ENCODE data around the gene KLK8.
"Not testable (repeated sequence)": the region's sequence is repeated elsewhere in the genome, so short reads cannot be mapped to it uniquely, and the experiment has no call there.

KLK8 gene

DNA sequence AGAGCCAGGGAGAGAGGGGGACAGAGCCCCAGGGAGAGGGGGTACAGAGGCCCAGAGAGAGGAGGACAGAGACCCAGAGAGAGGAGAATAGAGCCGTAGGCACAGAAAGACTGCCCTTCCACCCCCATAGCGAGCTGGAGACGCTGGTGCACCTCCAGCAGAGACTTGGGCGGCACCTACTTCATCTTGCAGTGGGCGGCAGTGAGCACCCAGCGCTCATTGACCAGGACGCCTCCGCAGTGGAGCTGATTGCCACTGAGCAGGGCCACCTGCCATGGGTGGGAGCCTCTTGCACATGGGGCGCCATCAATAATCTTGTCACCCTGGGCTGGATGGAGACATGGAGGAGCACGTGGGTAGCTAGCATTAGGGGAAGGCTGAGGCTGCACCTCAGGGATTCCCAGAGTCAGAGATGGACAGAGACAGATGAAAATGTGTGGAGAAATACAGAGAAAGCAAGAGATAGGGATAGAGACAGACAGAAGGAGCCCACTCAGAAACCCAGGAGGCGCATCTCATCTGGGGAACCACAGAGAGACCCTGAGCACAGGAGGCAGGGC, 19.7 kb downstream of the KLK8 start:
- no peak for DNase-seq

DNA sequence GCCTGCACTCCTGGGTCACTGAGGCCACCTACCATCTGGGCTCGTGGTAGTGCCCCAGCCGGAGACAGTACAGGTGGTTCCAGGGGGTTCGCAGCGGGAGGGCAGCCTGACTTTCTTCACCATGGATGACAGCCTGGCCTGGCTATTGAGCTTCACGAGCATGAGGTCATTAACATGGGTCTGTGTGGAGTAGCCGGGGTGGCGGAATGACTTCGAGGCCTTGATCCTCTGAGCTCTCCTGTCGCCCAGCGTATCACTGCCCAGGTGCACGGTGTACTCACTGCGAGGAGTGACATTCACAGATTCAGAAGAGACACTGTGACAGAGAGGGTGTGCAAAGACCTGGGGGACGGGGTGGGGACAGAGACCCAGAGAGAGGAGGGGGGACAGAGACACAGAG, 21.2 kb downstream of the KLK8 start:
- no peak for DNase-seq

DNA sequence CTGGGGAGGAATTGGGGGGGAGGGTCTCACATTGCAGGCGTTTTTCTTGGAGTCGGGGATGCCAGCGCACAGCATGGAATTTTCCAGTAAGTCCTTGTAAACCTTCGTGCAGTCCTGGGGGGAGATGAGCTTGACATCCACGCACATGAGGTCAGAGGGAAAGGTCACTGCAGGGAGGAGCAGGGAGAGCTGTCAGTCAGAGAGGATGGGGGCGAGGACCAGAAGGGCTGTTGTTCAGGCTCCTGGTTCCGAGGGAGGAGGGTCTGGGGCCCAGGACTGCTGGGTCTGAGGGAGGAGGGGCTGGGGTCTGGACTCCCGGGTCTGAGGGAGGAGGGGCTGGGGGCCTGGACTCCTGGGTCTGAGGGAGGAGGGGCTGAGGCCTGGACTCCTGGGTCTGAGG, 21.6 kb downstream of the KLK8 start:
- DNase-seq, result no peak

DNA sequence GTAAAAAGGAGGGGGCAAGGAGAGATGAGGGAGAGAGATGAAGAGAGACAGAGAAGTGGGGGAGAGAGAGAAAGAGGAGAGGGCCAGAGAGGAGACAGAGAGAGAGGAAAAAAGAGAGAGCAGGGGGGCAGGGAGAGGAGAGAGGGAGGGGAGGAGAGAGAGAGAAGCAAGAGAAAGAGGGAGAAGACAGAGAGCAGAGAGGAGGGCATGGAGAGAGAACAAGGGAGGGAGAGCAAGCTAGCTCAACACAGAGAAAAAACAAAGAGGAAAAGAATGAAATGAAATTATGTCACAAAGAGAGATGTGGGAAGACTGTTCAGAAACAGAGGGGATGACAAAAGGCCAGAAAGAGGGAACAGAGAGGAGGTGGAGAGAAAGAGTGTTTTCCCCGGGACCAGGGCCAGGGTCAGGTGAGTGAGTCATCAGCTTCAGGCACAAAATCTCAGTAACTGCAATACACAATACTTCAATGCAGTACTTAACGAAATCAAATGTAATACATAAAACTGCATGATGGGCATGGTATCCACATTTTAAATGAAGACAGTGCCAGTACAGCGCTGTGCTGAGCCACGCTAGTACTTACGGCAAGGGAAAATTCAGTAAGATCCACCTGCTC, 22.5 kb downstream of the KLK8 start:
- DNase-seq, result no peak

DNA sequence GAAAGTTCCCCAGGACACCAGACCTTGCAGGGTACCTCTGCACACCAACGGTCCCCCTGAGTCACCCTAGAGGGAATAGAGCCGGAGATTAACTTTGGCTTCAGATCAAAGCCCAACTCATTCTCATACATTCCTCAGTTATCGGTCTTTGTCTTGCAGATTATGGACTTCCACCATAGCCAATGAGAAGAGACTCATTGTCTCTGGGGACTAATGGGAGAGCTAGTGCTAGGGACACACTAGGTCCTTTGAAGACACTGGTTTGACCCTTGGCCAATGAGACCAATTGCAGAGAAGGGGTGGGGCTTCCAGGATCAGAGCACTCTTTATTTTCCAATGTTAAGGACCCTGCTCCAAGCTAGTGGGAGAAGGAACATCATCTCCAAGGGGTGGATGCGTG, 23.8 kb downstream of the KLK8 start:
- DNase-seq, result no peak

DNA sequence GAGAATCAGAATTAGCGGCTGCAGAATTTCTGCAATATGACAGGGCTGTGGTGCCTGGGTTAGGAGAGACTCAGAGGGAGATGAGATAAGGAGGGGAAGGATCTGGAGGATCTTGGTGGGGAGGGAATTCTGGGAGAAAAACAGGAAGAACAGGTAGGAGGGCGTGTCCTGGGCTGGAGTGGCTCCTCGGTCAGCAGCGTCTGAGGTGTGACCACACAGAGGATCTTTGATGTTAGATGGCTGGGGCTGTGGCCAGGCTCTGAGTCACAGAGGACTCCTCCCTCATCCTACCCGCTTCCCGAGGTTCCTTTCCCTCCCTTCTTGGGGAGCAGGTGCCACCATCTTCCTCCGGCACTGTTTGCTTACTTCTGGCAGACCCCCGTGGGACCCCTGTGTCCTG, 25.6 kb downstream of the KLK8 start:
- no peak for DNase-seq

DNA sequence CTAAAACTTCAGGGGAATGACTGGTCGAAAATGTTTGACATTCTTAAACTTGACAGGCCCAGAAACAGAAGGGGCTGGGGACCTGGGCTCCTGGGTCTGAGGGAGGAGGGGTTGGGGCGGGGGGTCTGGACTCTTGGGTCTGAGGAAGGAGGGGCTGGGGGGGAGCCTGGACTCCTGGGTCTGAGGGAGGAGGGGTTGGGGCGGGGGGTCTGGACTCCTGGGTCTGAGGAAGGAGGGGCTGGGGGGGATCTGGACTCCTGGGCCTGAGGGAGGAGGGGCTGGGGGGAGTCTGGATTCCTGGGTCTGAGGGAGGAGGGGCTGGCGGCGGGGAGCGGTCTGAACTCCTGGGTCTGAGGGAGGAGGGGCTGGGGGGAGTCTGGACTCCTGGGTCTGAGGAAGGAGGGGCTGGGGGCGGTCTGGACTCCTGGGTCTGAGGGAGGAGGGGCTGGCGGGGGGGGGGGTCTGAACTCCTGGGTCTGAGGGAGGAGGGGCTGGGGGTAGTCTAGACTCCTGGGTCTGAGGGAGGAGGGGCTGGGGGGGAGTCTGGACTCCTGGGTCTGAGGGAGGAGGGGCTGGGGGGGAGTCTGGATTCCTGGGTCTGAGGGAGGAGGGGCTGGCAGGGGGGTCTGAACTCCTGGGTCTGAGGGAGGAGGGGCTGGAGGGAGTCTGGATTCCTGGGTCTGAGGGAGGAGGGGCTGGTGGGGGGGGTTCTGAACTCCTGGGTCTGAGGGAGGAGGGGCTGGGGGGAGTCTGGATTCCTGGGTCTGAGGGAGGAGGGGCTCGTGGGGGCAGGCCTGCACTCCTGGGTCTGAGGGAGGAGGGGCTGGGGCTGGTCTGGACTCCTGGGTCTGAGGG, 26.5 kb downstream of the KLK8 start:
- DNase-seq, result no peak

DNA sequence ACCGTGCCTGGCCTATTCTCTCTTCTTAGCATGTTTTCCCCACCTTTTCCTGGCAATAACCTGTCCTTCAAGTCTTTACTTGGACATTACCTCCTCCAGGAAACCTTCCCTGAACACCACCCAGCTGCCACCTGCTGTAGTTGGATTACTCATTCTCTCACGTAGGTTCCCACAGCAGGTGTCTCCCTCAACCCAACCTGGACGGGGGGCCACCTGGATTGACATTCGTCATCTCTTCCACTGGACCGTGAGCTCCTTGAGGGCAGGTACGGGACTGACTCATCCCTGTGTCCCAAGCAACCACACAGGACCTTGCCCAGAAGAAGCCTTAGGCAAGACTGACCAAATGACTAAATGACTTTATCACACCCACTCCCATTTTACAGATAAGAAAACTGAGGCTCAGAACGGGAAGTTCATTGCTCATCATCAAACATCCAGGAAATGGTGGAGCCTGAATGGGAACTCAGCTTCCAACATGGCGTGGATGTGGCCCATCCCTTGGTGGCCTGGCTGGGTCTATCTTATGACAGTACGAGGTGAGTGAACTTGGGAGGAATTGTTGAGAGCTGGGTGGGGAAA, 28.5 kb downstream of the KLK8 start:
- no peak for DNase-seq

DNA sequence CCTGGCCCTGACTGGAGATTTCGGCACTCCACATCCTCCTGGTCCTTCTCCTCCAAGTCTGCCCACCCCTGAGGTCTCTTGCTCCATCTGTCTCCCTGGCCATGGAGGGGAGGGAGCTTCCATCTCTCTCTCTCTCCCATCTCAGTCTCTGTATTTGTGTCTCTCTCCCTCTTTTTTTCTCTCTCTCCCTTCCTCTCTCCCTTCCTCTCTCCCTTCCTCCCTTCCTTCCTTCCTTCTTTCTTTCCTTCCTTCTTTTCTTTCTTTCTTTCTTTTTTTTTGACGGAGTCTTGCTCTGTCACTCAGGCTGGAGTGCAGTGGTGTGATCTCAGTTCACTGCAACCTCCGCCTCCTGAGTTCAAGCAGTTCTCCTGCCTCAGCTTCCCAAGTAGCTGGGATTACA, 31.6 kb downstream of the KLK8 start:
- DNase-seq, result not testable (repeated sequence)

DNA sequence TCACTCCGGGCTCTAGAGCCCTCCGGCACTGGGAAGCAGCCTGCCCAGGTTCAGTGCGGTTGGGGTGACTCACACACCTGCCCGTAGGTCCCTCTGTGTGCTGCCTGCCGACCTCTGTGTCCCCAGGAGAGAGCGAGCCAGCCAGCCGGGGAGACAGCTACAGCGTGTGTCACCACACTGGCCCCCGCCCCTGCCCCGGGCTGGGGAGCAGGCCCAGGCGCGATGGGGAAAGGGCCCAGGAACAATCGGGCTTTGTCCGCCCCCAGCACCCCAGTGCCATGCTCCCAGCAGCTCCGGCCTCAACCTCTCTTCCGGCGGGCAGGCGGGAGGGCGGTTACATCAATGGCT, 32.0 kb downstream of the KLK8 start, which contains the start of gene KLK6:
Gene KLK6 (minus strand): TSS at position 179 of the 348 bp plus-strand sequence. CDS start 1,487 bp downstream, outside the sequence.
- DNase-seq, result no peak

DNA sequence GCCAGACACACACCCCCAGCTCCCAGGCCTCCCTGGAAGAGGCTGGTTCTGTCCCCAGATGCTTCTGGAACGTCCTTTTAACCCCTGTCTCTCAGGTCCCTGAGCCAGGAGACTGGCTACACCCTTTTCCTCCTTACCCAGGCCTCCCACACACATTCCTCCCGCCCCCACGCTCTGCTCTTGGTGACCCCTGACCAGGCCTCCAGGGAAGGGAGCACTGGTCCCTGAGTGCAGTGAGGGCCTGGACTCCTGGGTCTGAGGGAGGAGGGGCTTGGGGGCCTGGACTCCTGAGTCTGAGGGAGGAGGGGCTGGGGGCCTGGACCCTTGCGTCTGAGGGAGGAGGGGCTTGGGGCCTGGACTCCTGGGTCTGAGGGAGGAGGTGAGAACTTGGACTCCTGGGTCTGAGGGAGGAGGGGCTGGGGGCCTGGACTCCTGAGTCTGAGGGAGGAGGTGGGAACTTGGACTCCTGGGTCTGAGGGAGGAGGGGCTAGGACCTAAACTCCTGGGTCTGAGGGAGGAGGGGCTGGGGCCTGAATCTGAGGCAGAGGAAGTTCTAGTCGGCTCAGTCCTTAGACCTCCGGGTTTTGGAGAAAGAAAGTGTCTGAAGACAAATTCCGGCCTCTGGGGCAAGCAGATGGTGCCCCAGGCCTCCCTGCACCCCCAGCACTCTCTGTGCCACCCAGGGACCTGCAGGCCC, 32.5 kb downstream of the KLK8 start:
- DNase-seq, result no peak

DNA sequence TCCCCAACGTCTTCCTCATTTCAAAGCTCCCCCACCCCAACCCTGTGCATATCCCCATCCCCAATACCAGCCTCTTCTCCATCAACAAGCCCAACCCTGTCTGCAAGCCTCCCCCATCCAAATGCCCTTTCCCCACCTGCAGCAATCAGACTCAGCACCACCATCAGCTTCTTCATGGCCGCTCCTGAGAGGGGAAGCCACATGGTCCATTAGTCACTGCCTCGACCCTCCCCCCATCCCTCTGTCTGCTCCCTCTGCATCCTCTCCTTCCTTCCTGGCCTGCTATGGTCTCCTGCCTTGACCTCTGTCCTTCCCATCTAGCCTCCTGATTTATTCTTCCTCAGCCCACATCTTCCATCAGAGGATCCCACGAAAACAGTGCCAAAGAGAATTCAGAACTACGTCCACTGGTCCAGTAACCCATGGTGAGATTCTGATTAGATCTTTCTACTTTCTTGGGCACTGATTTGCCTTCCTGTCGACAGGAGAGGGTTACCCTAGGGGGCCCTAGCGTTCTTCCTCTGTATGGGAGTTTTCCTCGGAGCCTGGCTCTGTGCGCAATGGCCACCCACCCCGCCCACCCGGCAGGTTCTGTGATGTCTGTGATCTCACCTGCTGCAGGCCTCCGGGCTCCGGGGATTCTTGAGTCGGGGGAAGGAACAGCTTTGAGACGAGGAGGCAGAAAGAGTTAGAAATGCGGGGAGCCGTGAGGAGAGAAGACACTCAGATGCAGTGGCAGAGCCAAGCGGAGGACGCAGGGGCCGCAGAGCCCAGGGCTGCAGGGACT, 33.3 kb downstream of the KLK8 start:
- DNase-seq, result no peak

DNA sequence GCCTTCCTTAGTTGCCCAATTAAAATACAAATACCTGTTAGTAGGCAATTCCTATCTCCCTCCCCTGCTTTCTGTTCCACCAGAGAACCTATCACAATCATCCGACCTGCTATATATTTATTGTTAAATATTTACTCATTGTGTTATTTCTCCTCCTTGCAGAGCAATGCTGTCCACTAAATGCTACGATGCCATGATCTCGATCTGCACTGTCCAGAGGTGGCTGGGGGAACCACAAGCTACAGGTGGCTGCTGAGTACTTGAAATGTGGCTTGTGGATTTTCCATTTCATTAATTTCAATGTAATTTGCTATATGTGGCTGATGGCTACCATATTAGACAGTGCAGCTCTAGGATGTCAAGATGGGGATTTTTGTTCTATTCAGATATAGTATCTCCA, 37.1 kb downstream of the KLK8 start:
- no peak for DNase-seq

DNA sequence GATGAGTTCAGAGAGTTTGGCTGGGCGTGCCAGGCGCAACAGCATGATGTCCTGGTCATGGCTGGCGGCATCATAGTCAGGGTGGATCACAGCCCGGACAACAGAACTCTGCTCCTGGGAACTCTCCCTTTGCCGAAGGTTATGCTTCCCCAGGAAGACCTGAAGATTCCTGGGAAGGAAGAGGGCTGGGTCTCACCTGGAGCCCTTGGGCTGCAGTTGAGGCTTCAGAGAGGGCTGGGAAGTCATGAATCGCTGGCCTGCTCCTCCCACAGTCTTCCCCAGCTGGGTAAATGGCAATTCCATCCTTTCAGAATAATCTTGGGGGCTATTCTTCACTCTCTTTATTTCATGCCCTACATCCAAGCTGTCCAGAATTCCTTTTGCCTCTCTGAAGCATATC, 38.0 kb downstream of the KLK8 start:
- DNase-seq, result no peak

DNA sequence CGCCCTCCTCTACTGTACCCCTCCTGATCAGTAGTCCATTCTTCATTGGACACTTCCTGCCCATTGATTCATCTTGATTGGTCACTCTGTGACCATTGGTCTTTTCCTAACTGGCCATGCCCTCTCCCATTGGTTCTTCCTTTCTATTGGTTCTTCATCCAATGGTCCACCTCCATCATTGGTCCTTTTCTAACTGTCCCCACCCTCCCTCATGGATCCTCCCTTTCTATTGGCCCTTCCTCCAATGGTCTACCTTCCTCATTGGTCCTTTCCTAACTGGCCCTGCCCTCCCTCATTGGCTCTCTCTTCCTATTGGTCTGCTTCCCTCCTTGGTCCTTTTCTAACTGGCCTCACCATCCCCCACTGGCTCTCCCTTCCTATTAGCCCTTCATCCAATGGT, 39.2 kb downstream of the KLK8 start:
- DNase-seq, result no peak

DNA sequence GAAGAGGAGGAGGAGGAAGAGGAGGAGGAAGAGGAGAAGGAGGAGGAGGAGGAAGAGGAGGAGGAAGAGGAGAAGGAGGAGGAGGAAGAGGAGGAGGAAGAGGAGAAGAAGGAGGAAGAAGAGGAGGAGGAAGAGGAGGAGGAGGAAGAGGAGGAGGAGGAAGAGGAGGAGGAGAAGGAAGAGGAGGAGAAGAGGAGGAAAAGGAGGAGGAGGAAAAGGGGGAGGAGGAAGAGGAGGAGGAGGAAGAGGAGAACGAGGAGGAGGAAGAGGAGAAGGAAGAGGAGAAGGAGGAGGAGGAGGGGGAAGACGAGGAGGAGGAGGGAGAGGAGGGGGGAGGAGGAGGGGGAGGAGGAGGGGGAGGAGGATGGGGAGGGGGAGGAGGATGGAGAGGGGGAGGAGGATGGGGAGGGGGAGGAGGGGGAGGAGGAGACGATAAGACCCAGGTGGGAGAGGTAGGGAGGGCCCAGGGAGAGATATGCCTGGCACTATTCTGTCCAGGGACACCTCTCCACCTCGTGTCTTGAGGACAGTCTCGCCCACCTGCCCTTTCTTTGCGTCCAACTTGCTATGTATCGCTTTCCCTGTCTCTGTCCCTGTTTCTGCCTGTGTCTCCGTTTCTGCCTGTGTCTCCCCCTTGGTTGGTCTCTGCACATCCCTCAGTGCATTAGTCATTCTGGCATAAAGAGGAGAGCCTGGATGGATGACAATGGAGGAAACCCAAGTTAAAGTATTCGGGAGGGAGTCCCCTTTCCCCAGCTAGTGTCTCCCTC, 41.5 kb downstream of the KLK8 start:
- DNase-seq, result no peak

DNA sequence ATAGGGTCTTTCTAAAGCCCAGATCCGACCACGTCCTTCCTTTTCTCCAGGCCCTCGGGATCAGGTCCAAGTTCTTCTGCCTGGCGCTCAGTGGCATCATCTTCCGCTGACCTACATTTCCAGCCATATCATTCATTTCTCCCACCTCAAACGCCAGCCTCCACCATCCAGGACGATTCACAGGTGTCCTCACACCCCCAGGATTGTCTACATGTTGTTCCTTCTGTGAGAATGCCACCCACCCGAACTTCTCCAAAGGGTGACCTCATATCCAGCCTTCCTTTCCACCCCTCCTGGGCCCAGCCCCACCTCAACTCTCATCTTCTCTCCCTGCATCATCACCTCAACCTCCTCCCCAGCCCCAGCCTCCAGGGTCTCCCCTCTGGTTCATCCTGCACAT, 43.8 kb downstream of the KLK8 start:
- DNase-seq, result no peak

DNA sequence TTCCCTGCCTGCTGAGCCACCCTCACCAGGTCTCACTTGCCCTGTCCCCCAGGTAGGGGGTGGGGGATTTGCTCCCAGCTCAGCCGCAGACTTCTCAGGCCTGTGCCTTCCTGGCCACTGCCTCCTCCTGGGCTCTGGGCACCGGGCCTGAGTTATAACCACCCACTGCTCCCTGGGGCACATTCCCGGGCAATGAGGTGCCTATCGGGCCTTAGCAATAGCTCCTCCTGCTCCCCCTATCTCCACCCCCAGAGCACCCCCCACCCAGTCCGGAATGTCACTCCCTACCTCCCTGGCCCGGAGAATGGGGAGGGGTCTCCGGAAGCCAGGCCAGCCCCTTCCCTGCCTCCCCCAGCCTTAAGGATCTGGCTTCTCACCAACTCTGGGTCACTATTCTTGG, 48.5 kb downstream of the KLK8 start, which contains the start of gene KLK5:
Gene KLK5 (minus strand): TSS at position 129 of the 400 bp plus-strand sequence. CDS start 381 bp downstream, outside the sequence.
- no peak for DNase-seq

DNA sequence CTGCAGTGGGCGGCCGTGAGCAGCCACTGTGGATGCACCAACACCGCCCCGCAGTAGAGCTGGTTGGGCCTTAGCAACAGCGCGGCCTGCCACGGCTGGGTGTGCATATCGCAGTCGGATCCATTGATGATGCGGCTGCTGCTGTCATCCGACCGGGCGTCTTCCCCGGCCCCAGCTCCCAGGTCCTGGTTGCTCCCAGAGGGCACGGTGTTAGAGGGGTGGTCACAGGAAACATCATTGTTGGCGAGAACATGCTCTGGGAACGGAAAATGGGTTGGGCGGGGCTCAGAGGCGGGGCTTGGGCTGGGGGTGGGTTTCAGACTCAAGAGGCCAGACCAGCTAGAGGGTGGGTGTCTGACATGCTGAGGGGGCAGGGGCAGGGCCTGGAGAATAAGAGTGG, 51.5 kb downstream of the KLK8 start:
- DNase-seq, result no peak

DNA sequence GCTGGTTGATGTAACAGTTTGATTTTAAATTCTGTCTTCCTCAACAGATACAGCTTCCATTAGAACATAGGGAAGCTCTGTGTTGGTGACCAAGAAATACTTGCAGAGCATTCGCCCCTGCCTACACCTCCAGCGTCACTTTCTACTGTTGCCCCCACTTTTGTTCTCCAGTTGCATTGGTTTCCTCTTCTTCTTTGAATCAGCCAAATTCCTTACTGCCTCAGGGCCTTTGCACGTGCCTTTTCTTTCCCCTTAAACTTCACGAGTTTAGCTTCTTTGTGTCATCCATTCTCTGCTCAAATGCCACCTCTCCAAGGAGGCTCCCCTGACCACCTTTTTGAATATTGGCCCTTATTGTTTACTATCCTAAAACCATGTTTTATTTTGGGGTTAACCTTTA, 54.3 kb downstream of the KLK8 start:
- DNase-seq, result no peak

Measured in CD4-positive, alpha-beta T cell treated with Interleukin-4 for 4 hours (primary cell).